ENCODE data around the gene MT1E.

Gene MT1E

DNA sequence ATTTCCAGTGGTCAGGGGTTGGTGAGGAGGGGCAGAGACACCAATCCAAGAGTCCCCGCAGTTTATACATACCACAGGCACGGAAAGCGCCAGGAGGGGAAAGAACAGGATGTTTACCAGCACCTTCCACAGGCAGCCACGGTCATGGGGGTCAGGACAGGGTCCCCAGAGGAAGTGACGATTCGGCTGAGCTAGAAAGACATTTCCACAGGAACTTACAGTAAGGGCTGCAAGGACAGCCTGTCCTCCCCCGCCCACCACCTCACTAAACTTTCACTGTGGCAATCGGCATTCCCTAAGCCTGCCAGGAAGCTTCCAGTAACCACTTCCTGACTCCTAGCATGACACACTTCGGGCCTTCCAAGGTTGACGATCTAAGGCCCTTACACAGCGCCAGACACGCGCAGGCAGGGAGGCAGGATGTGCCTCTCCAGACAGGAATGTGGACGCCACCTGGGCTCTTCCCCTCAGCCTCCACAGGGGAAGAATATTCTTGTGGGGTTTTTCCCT is 18.4 kb upstream of the MT1E start:
- no peaks in the 10 kb centered on the region for H3K36me3 ChIP-seq (ENCODE audit: control insufficient read depth, insufficient read depth, low read length)
- 62 to 75% methylated on average over 10 of the region's 14 CpGs for WGBS, 2 experiments (ENCODE audit: insufficient coverage in 2 of 2)
- peak overlapping the region; percentile 71 for H3K27ac ChIP-seq (ENCODE audit: low read depth, low read length, severe bottlenecking)
- H3K9me3 ChIP-seq (ENCODE audit: control insufficient read depth, low read length) = no peaks in the 10 kb centered on the region
- H3K4me1 ChIP-seq (ENCODE audit: control insufficient read depth, insufficient read depth, low read length, poor library complexity, severe bottlenecking) = peaks cover 39% of the 10 kb centered on the region
- no peak overlapping the region for H3K4me3 ChIP-seq (ENCODE audit: extremely low read depth, insufficient read depth, low read length, poor library complexity, severe bottlenecking)

GRCh38 chr16:56607675-56608042 is 17.9 kb upstream of the MT1E start:
- peak overlapping the region; percentile 71 for H3K27ac ChIP-seq (ENCODE audit: low read depth, low read length, severe bottlenecking)
- no peaks in the 10 kb centered on the region for H3K36me3 ChIP-seq (ENCODE audit: control insufficient read depth, insufficient read depth, low read length)
- peaks cover 39% of the 10 kb centered on the region for H3K4me1 ChIP-seq (ENCODE audit: control insufficient read depth, insufficient read depth, low read length, poor library complexity, severe bottlenecking)
- H3K4me3 ChIP-seq (ENCODE audit: extremely low read depth, insufficient read depth, low read length, poor library complexity, severe bottlenecking) = peak overlapping the region; percentile 42
- H3K9me3 ChIP-seq (ENCODE audit: control insufficient read depth, low read length) = no peaks in the 10 kb centered on the region
- 80% methylated on average over 2 of the region's 2 CpGs; no CpG with 5 or more reads in 1 of the 2 experiments for WGBS, 2 experiments (ENCODE audit: insufficient coverage in 2 of 2)

DNA sequence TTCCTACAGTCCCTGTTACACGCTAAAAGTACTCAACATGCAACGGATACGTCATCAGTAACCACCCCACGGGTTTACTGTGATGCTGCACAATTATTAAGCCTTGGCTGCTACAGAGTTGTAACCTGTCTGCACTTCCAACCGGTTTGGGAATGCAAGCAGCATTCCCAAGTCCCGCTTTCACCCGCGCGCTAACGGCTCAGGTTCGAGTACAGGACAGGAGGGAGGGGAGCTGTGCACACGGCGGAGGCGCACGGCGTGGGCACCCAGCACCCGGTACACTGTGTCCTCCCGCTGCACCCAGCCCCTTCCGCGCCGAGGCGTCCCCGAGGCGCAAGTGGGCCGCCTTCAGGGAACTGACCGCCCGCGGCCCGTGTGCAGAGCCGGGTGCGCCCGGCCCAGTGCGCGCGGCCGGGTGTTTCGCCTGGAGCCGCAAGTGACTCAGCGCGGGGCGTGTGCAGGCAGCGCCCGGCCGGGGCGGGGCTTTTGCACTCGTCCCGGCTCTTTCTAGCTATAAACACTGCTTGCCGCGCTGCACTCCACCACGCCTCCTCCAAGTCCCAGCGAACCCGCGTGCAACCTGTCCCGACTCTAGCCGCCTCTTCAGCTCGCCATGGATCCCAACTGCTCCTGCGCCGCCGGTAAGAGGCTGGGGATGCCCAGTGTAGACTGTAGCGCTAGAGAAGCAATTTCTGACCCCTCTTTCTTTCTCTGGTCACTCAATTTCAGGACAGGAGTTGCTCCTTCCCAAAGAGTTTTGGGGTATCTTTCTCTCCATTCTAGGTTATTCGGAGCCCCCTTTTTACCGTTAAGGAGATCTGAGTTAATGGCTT is 17.3 kb upstream of the MT1E start, which contains the start of gene MT2A:
Gene MT2A, plus strand, starts transcription at position 542 of the 833 bp plus-strand sequence. Its CDS starts 72 bp downstream, at position 614.
- peak within 1 kb of the TSS; percentile 71 for H3K27ac ChIP-seq (ENCODE audit: low read depth, low read length, severe bottlenecking)

DNA sequence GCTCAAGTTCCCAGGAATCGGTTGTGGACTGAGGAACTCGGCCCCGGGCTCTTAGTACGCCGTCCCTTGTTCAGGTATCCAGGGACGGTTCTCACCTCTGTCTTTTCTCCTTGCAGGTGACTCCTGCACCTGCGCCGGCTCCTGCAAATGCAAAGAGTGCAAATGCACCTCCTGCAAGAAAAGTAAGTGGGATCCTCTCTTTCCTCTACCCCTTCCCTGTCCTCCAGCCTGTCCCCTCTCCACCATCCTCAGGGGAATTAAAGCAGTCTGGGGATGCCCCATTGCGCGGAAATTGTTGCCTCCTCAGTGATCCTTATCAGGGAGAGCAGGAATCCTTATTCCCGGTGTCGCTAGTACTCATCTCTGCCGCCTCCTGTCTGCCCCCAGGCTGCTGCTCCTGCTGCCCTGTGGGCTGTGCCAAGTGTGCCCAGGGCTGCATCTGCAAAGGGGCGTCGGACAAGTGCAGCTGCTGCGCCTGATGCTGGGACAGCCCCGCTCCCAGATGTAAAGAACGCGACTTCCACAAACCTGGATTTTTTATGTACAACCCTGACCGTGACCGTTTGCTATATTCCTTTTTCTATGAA is 16.6 kb upstream of the MT1E start:
- Histone ChIP-seq H3K9me3 (ENCODE audit: control insufficient read depth, low read length) (no peaks in the 10 kb centered on the region), H3K27ac (ENCODE audit: low read depth, low read length, severe bottlenecking) (peak overlapping the region; percentile 61), H3K4me3 (ENCODE audit: extremely low read depth, insufficient read depth, low read length, poor library complexity, severe bottlenecking) (peak overlapping the region; percentile 42), H3K36me3 (ENCODE audit: control insufficient read depth, insufficient read depth, low read length) (no peaks in the 10 kb centered on the region), H3K4me1 (ENCODE audit: control insufficient read depth, insufficient read depth, low read length, poor library complexity, severe bottlenecking) (peaks cover 39% of the 10 kb centered on the region)
- WGBS, 2 experiments (ENCODE audit: insufficient coverage in 2 of 2) = 2 to 4% methylated on average over 14 to 17 of the region's 21 CpGs

More for the DNA sequence above, 17.3 kb upstream of the MT1E start, which contains the start of gene MT2A:
- H3K9me3 ChIP-seq (ENCODE audit: control insufficient read depth, low read length) = no peaks in the 10 kb centered on the region
- peak within 1 kb of the TSS; percentile 42 for H3K4me3 ChIP-seq (ENCODE audit: extremely low read depth, insufficient read depth, low read length, poor library complexity, severe bottlenecking)
- WGBS, 2 experiments (ENCODE audit: insufficient coverage in 2 of 2) = 11 to 14% methylated on average over 30 to 61 of the region's 62 CpGs
- H3K36me3 ChIP-seq (ENCODE audit: control insufficient read depth, insufficient read depth, low read length) = no peaks in the 10 kb centered on the region
- H3K4me1 ChIP-seq (ENCODE audit: control insufficient read depth, insufficient read depth, low read length, poor library complexity, severe bottlenecking) = peaks cover 39% of the 10 kb centered on the region

- Histone ChIP-seq H3K4me1 (ENCODE audit: control insufficient read depth, insufficient read depth, low read length, poor library complexity, severe bottlenecking) (peaks cover 39% of the 10 kb centered on the region), H3K9me3 (ENCODE audit: control insufficient read depth, low read length) (no peaks in the 10 kb centered on the region), H3K36me3 (ENCODE audit: control insufficient read depth, insufficient read depth, low read length) (no peaks in the 10 kb centered on the region), H3K27ac (ENCODE audit: low read depth, low read length, severe bottlenecking) (peak overlapping the region; percentile 61), H3K4me3 (ENCODE audit: extremely low read depth, insufficient read depth, low read length, poor library complexity, severe bottlenecking) (peak overlapping the region; percentile 42)
- 4 to 7% methylated on average over 3 to 5 of the region's 6 CpGs for WGBS, 2 experiments (ENCODE audit: insufficient coverage in 2 of 2)
Observed at GRCh38 chr16:56609463-56609921, 16.1 kb upstream of the MT1E start.

DNA sequence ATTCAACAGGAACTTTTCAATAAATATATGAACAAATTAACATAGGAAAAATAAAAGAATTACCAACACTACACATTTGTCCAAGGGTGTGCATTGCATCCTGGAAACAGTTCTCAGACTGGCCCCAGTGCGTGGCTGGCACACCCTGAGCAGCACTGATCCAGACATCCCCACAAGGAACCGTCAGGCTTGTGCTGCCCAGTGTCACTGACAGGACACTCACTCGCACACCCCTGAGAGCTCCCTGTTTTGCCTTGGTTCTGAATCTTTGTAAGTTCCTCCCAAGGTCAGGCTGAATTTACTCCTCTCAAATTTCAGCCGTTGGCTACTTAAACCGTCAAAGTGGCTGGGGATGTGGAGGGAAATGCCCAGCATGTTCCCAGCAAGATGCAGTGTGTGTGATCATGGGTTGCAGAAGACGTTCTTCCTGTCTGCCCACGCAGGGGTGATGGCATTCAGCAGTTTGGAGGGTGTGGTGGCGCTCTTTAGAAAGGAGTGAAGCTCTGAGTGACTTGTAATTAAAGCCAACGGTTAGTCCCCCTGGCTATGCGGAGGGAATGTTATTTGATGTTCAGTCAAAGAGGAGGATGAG is 15.5 kb upstream of the MT1E start:
- Histone ChIP-seq H3K9me3 (ENCODE audit: control insufficient read depth, low read length) (no peaks in the 10 kb centered on the region), H3K4me1 (ENCODE audit: control insufficient read depth, insufficient read depth, low read length, poor library complexity, severe bottlenecking) (peaks cover 39% of the 10 kb centered on the region), H3K27ac (ENCODE audit: low read depth, low read length, severe bottlenecking) (peak overlapping the region; percentile 57), H3K4me3 (ENCODE audit: extremely low read depth, insufficient read depth, low read length, poor library complexity, severe bottlenecking) (peak overlapping the region; percentile 42), H3K36me3 (ENCODE audit: control insufficient read depth, insufficient read depth, low read length) (no peaks in the 10 kb centered on the region)
- WGBS, 2 experiments (ENCODE audit: insufficient coverage in 2 of 2) = 11 to 34% methylated on average over 8 to 9 of the region's 10 CpGs

GRCh38 chr16:56610609-56611111 is 14.9 kb upstream of the MT1E start:
- Histone ChIP-seq H3K4me1 (ENCODE audit: control insufficient read depth, insufficient read depth, low read length, poor library complexity, severe bottlenecking) (peaks cover 39% of the 10 kb centered on the region), H3K4me3 (ENCODE audit: extremely low read depth, insufficient read depth, low read length, poor library complexity, severe bottlenecking) (no peak overlapping the region), H3K27ac (ENCODE audit: low read depth, low read length, severe bottlenecking) (no peak overlapping the region), H3K36me3 (ENCODE audit: control insufficient read depth, insufficient read depth, low read length) (no peaks in the 10 kb centered on the region), H3K9me3 (ENCODE audit: control insufficient read depth, low read length) (no peaks in the 10 kb centered on the region)
- 87 to 91% methylated on average over 2 of the region's 2 CpGs for WGBS, 2 experiments (ENCODE audit: insufficient coverage in 2 of 2)

DNA sequence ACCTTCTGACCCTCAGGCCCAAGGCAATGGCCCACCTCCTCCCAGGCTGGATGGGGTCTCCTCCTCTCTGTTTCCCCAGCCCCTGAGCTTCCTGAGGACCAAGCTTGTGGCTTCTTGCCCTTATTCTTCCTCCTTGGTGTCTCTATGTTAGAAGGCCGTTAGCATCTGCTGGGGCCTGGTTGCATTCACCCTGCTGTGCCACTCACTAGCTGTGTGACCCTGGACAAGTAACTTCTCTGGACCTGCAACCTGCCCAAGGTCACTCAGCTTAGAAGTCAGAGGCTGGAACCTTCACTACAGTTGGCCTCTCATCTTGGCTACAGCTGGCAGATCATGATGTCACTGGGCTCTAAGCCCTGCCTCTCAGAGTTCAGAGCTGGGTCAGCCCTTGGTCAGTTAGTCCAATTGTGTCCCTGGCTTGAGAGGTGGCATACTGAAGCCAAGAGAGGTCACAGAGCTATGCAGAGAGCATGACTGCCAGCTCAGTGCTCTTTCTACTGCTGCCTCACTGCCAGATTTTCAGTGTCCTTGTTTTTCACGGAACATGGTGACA is 14.2 kb upstream of the MT1E start:
- Histone ChIP-seq H3K9me3 (ENCODE audit: control insufficient read depth, low read length) (no peaks in the 10 kb centered on the region), H3K4me3 (ENCODE audit: extremely low read depth, insufficient read depth, low read length, poor library complexity, severe bottlenecking) (no peak overlapping the region), H3K27ac (ENCODE audit: low read depth, low read length, severe bottlenecking) (no peak overlapping the region), H3K4me1 (ENCODE audit: control insufficient read depth, insufficient read depth, low read length, poor library complexity, severe bottlenecking) (peaks cover 36% of the 10 kb centered on the region), H3K36me3 (ENCODE audit: control insufficient read depth, insufficient read depth, low read length) (no peaks in the 10 kb centered on the region)
- 93 to 100% methylated on average over 1 to 2 of the region's 2 CpGs for WGBS, 2 experiments (ENCODE audit: insufficient coverage in 2 of 2)

DNA sequence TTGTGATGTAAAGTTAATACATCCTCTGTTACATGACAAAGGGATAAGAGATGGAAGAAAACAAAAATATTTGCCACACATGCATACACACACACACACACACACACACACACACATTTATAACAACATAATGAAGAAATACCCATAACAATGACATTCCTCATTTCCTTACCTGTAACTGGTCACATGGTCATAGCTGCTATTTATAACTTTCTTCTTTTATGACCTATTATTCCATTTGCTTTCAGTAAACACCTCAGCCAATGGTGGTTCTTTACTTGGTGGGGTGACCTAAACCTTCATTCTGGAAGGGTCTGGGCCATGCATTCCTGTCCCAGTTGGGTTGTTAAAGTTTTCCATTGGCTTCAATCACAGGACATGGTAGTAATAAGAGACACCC is 11.9 kb upstream of the MT1E start:
- H3K27ac ChIP-seq (ENCODE audit: low read depth, low read length, severe bottlenecking) = no peak overlapping the region
- no peaks in the 10 kb centered on the region for H3K36me3 ChIP-seq (ENCODE audit: control insufficient read depth, insufficient read depth, low read length)
- H3K9me3 ChIP-seq (ENCODE audit: control insufficient read depth, low read length) = no peaks in the 10 kb centered on the region
- H3K4me3 ChIP-seq (ENCODE audit: extremely low read depth, insufficient read depth, low read length, poor library complexity, severe bottlenecking) = no peak overlapping the region
- peaks cover 23% of the 10 kb centered on the region for H3K4me1 ChIP-seq (ENCODE audit: control insufficient read depth, insufficient read depth, low read length, poor library complexity, severe bottlenecking)

DNA sequence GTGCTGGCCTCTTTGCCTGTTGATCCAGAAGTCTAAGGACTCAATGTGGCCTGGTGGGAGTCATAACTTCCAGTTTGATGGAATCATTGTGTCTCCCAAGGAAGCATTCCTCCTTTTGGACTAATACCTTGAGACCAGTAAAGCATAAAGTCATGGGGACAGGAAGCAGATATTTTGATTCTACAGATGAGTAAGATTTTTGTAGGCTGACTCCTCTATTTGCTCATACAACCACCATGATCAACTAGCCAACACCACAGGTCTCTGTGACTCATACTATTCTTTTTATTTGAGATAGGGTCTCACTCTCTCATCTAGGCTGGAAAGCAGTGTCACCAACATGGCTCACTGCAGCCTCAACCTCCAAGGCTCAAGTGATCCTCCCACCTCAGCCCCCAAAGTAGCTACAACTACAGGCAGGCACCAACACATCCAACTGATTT is 11.0 kb upstream of the MT1E start:
- H3K4me1 ChIP-seq (ENCODE audit: control insufficient read depth, insufficient read depth, low read length, poor library complexity, severe bottlenecking) = peaks cover 16% of the 10 kb centered on the region
- H3K4me3 ChIP-seq (ENCODE audit: extremely low read depth, insufficient read depth, low read length, poor library complexity, severe bottlenecking) = no peak overlapping the region
- no peak overlapping the region for H3K27ac ChIP-seq (ENCODE audit: low read depth, low read length, severe bottlenecking)
- no peaks in the 10 kb centered on the region for H3K9me3 ChIP-seq (ENCODE audit: control insufficient read depth, low read length)
- H3K36me3 ChIP-seq (ENCODE audit: control insufficient read depth, insufficient read depth, low read length) = no peaks in the 10 kb centered on the region
